A549 (cell line): ENCODE results near the gene HOXB5. TPM values are rescaled to one million over a fixed set of nuclear protein-coding genes. Genes with fewer than 3 reads are reported as not detected.

ENCODE experiments used
- ATAC-seq, 2 experiments: fragments of 200-7000 bp in 1 of 2; fragments of >200 bp in 1 of 2; cut with Nextera tagmentation in 1 of 2; cut with Tn5 transposase in 1 of 2; 3 replicates each; pipeline versions ENCODE4 v1.8.0 to v1.9.1; 2018 to 2020; ENCODE audit warnings: mild to moderate bottlenecking in 1 of 2, moderate library complexity in 1 of 2
- CTCF ChIA-PET: fragments of 300-600 bp; sonication (Branson Sonifier 250); formaldehyde crosslinking; extraction: SDS; loops from one replicate; lab custom pipeline; 2021; ENCODE audit warnings: antibody characterized with exemption, inconsistent platforms; lab: Yijun Ruan, JAX
- POLR2A ChIA-PET: fragments of 350-600 bp; formaldehyde crosslinking; extraction: SDS; loops from one replicate; lab custom pipeline; 2021; ENCODE audit warnings: antibody characterized with exemption, inconsistent platforms; lab: Yijun Ruan, JAX
- DNase-seq, 2 experiments: peaks; one replicate each; pipeline versions ENCODE4 v3.0.0 to v3.0.0-alpha.2; 2011 to 2016; ENCODE audit warnings: low read depth in 1 of 2, low spot score in 1 of 2
- FAIRE-seq: peaks from 2 replicates; lab custom pipeline; 2011; peaks lifted over from hg19 to GRCh38; lab: Jason Lieb, UNC
- H3K27ac ChIP-seq, 2 experiments: fragments of >200 bp; sonication (Bioruptor Twin); formaldehyde crosslinking; 3 replicates each; pipeline ENCODE4 v1.5.1; 2016 to 2017
- H3K4me1 ChIP-seq: fragments of >200 bp; sonication (Bioruptor Twin); formaldehyde crosslinking; 3 replicates; pipeline ENCODE4 v1.6.1; 2016
- H3K4me2 ChIP-seq: fragments of >200 bp; sonication (Bioruptor Twin); formaldehyde crosslinking; 3 replicates; pipeline ENCODE4 v1.6.1; 2016
- H3K4me3 ChIP-seq: fragments of >200 bp; sonication (Bioruptor Twin); formaldehyde crosslinking; 3 replicates; pipeline ENCODE4 v1.5.1; 2016
- H3K9me3 ChIP-seq: fragments of >200 bp; sonication (Bioruptor Twin); formaldehyde crosslinking; 3 replicates; pipeline ENCODE4 v1.6.1; 2016
- BCL3 ChIP-seq: fragments of >200 bp; sonication (Bioruptor Twin); formaldehyde crosslinking; IDR thresholded peaks from 3 replicates; pipeline ENCODE4 v1.6.1; 2016
- CTCF ChIP-seq: fragments of >200 bp; sonication (Bioruptor Twin); formaldehyde crosslinking; IDR thresholded peaks from 3 replicates; pipeline ENCODE4 v1.5.1; 2016
- E2F6 ChIP-seq: IDR thresholded peaks from 2 replicates; pipeline ENCODE4 v1.6.1; 2012; ENCODE audit warnings: low read depth, borderline replicate concordance
- EHF ChIP-seq: fragments of 250-450 bp; sonication (Bioruptor Pico); IDR thresholded peaks from 2 replicates; pipeline ENCODE4 v1.5.0; 2020; ENCODE audit warnings: mild to moderate bottlenecking
- EP300 ChIP-seq, 2 experiments: fragments of >200 bp; sonication (Bioruptor Twin); formaldehyde crosslinking; IDR thresholded peaks; 2 replicates in 1 of 2; 3 replicates in 1 of 2; pipeline ENCODE4 v1.6.1; 2016 to 2017
- GATA3 ChIP-seq: IDR thresholded peaks from 2 replicates; pipeline ENCODE4 v1.6.1; 2012; ENCODE audit warnings: borderline replicate concordance
- HDAC2 ChIP-seq: fragments of 200-600 bp; sonication (generic); IDR thresholded peaks from 2 replicates; pipeline ENCODE4 v1.6.1; 2016
- JUN ChIP-seq, 2 experiments: fragments of >200 bp; sonication (Bioruptor Twin); formaldehyde crosslinking; IDR thresholded peaks; 2 replicates in 1 of 2; 3 replicates in 1 of 2; pipeline ENCODE4 v1.6.1; 2016 to 2017
- KDM5A ChIP-seq: fragments of 200-600 bp; sonication (generic); IDR thresholded peaks from 2 replicates; pipeline ENCODE4 v1.6.1; 2016; ENCODE audit warnings: antibody characterized with exemption, mild to moderate bottlenecking
- MAX ChIP-seq: IDR thresholded peaks from 2 replicates; pipeline ENCODE4 v1.6.1; 2012
- MYC ChIP-seq: IDR thresholded peaks from 2 replicates; pipeline ENCODE4 v1.6.1; 2012; ENCODE audit warnings: mild to moderate bottlenecking, inconsistent platforms, low read length, improper control_type of control experiment, borderline replicate concordance
- SMC3 ChIP-seq: fragments of >200 bp; sonication (Bioruptor Twin); formaldehyde crosslinking; IDR thresholded peaks from 3 replicates; pipeline ENCODE4 v1.6.1; 2018; ENCODE audit warnings: inconsistent platforms
- TP53 ChIP-seq: fragments of 250-450 bp; sonication (Bioruptor Pico); IDR thresholded peaks from 2 replicates; pipeline ENCODE4 v1.5.0; 2021; ENCODE audit warnings: mild to moderate bottlenecking, moderate library complexity
- USF2 ChIP-seq: fragments of 450-650 bp; IDR thresholded peaks from 2 replicates; pipeline ENCODE4 v1.6.1; 2014; ENCODE audit warnings: antibody characterized with exemption
- ZSCAN20 ChIP-seq: fragments of 250-450 bp; sonication (Bioruptor Pico); IDR thresholded peaks from 2 replicates; pipeline ENCODE4 v1.8.0; 2022; ENCODE audit warnings: mild to moderate bottlenecking, moderate library complexity
- WGBS: methylation state at CpG from one replicate; pipeline ENCODE4 v1.1.6; 2017; ENCODE audit errors: missing lambda C conversion rate; 5-methylcytosine and 5-hydroxymethylcytosine counted together
- polyA plus RNA-seq, 4 experiments: library from polyadenylated mRNA; depleted of rRNA in 3 of 4; stranded (reverse); fragments of >200 nt; fragmentation: RNase III in 1 of 4; extraction: RNeasy Plus Mini Kit Qiagen cat#74134 plus additional on column Dnase treatment in 1 of 4; gene quantifications; 2 replicates in 3 of 4; 3 replicates in 1 of 4; pipeline ENCODE4 v1.2.3, GENCODE V29; 2011 to 2017
- TF ChIP-seq, protein P1 (sequence below): fragments of 200-600 bp; sonication (generic); IDR thresholded peaks from 2 replicates; pipeline ENCODE4 v1.6.1; 2016; ENCODE audit warnings: antibody characterized with exemption, mild to moderate bottlenecking, moderate library complexity

Gene HOXB5
- polyA plus RNA-seq, 2 of the 4 experiments (the other 2 are of a cell fraction): 2.5 to 3.0 TPM

- POLR2A ChIA-PET: no interaction called here
- no peak overlapping the region for H3K27ac ChIP-seq
- TF ChIP-seq BCL3 (no peak), EP300 (IDR thresholded peaks at IDR 0.05) (no peak), TP53 (CRISPR knock-in tag) (no peak), MYC (no peak), HDAC2 (no peak), E2F6 (no peak), CTCF (no peak), USF2 (no peak), MAX (no peak), KDM5A (no peak), SMC3 (no peak), EHF (CRISPR knock-in tag) (no peak), ZSCAN20 (CRISPR knock-in tag) (no peak), JUN (IDR thresholded peaks at IDR 0.05) (no peak)
- TF ChIP-seq, protein P1, sequence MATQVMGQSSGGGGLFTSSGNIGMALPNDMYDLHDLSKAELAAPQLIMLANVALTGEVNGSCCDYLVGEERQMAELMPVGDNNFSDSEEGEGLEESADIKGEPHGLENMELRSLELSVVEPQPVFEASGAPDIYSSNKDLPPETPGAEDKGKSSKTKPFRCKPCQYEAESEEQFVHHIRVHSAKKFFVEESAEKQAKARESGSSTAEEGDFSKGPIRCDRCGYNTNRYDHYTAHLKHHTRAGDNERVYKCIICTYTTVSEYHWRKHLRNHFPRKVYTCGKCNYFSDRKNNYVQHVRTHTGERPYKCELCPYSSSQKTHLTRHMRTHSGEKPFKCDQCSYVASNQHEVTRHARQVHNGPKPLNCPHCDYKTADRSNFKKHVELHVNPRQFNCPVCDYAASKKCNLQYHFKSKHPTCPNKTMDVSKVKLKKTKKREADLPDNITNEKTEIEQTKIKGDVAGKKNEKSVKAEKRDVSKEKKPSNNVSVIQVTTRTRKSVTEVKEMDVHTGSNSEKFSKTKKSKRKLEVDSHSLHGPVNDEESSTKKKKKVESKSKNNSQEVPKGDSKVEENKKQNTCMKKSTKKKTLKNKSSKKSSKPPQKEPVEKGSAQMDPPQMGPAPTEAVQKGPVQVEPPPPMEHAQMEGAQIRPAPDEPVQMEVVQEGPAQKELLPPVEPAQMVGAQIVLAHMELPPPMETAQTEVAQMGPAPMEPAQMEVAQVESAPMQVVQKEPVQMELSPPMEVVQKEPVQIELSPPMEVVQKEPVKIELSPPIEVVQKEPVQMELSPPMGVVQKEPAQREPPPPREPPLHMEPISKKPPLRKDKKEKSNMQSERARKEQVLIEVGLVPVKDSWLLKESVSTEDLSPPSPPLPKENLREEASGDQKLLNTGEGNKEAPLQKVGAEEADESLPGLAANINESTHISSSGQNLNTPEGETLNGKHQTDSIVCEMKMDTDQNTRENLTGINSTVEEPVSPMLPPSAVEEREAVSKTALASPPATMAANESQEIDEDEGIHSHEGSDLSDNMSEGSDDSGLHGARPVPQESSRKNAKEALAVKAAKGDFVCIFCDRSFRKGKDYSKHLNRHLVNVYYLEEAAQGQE: no peak
- TF ChIP-seq, all 56 proteins: peak for 0
- Histone ChIP-seq H3K9me3 (no peaks in the 10 kb centered on the region), H3K4me1 (peaks cover 20% of the 10 kb centered on the region), H3K4me2 (no peak overlapping the region), H3K4me3 (no peak overlapping the region)
- CTCF ChIA-PET: interaction anchor here (0.6 to 1.8 kb wide), 10 partner anchors 27 to 367 kb away, joined by 3 to 8 read pairs (median 4); partner anchors contain the start of gene HOXB8
- DNase-seq (no peak), ATAC-seq (no peak), FAIRE-seq (no peak)
- WGBS: 85% methylated on average over 7 of the region's 7 CpGs
Measured at GRCh38 chr17:48582750-48583069, 10.9 kb downstream of the HOXB5 start.

DNA sequence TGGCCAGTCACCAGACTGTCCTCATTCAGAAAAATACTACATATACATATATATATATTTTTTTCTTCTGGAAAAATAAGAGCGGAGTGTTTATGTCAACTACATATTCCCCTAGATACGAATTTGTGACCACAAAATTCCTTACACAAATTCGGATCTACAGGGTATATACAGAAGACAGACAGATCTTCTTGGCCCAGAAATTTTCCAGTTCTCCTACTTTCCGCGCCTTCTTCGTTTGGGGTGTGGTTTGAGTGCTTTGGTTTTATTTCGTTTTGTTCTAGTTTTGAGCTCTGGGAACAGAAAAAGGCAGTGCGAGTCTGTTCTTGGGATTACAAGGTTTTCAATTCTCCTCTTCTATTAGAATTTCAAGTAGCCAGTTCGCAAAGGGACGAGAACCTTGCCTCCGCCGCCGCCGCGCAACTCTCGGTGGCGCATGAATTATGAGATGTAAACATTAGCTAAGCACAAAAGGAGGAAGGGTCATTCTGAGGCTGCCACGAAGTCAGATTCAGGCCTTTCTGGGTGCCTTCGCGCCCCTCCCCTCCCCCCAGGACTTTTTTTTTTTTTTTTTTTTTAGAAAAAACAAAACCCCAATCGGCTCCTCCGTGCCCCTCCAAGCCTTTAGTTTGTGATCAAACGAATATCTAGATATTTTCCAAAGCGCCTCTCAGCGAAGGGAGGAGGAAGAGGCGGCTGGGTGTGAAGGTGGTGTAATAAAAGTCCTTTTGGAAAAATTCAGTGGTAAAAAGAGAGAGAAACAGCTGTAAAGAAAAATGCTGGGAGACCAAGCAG lies 13.6 kb downstream of the HOXB5 start:
- POLR2A ChIA-PET: no interaction called here
- CTCF ChIA-PET: no interaction called here
- no peak overlapping the region for H3K27ac ChIP-seq
- H3K4me2 ChIP-seq: no peak overlapping the region
- TF ChIP-seq GATA3 (no peak), ZSCAN20 (CRISPR knock-in tag) (no peak)
- H3K9me3 ChIP-seq: no peaks in the 10 kb centered on the region
- FAIRE-seq (no peak), ATAC-seq (no peak), DNase-seq (no peak)
- WGBS: 85% methylated on average over 26 of the region's 26 CpGs
- peaks cover 19% of the 10 kb centered on the region for H3K4me1 ChIP-seq
- H3K4me3 ChIP-seq: no peak overlapping the region
